GM12872 (cell line): ENCODE measurements around the gene PIK3CB.

Experiments used
- CTCF ChIP-seq: IDR thresholded peaks from 3 replicates; pipeline ENCODE4 v1.5.1; 2011; ENCODE audit warnings: low read depth, mild to moderate bottlenecking, low read length, moderate library complexity; ENCODE audit not compliant: insufficient read depth

The PIK3CB gene

GRCh38 chr3:138873471-138874278 is 38.9 kb upstream of the PIK3CB start:
- no peak for TF ChIP-seq CTCF

- no peak for TF ChIP-seq CTCF
Measured at GRCh38 chr3:138872632-138873031, 37.9 kb upstream of the PIK3CB start.

- no peak for TF ChIP-seq CTCF
Measured at GRCh38 chr3:138867996-138868395, 33.3 kb upstream of the PIK3CB start.

GRCh38 chr3:138863776-138864113 is 29.0 kb upstream of the PIK3CB start:
- TF ChIP-seq CTCF = no peak

- TF ChIP-seq CTCF = no peak
Measured at GRCh38 chr3:138862924-138863775, 28.4 kb upstream of the PIK3CB start.

- no peak for TF ChIP-seq CTCF
Measured at GRCh38 chr3:138862531-138862923, 27.8 kb upstream of the PIK3CB start.

GRCh38 chr3:138861798-138862197 is 27.1 kb upstream of the PIK3CB start:
- no peak for TF ChIP-seq CTCF
